GM23338 (cell line): ENCODE results near the gene MAN2B2. TPM values are rescaled to one million over a fixed set of nuclear protein-coding genes. Genes with fewer than 3 reads are reported as not detected.

Experiments
- ATAC-seq: fragments of 200-7000 bp; cut with Tn5 transposase; 3 replicates; pipeline ENCODE4 v1.9.1; 2020
- DNase-seq: peaks from one replicate; pipeline ENCODE4 v3.0.0-alpha.2; 2015; ENCODE audit warnings: low spot score
- H2AFZ ChIP-seq: fragments of 200-600 bp; sonication (generic); 2 replicates; pipeline ENCODE4 v1.8.0; 2016; ENCODE audit warnings: antibody characterized with exemption, mild to moderate bottlenecking, moderate library complexity
- H3F3A ChIP-seq: fragments of 200-600 bp; sonication (generic); replicated peaks from 2 replicates; pipeline ENCODE4 v1.8.0; 2017; ENCODE audit warnings: antibody characterized with exemption, mixed run types, low read depth
- H3K27ac ChIP-seq: fragments of 200-600 bp; sonication (generic); 2 replicates; pipeline ENCODE4 v1.6.1; 2016; ENCODE audit warnings: low read depth
- H3K27me3 ChIP-seq: fragments of 200-600 bp; sonication (generic); 2 replicates; pipeline ENCODE4 v1.8.0; 2016; ENCODE audit warnings: mild to moderate bottlenecking, mixed run types, moderate library complexity; ENCODE audit not compliant: insufficient read depth
- H3K36me3 ChIP-seq: fragments of 200-600 bp; sonication (generic); 2 replicates; pipeline ENCODE4 v1.8.0; 2016; ENCODE audit warnings: mild to moderate bottlenecking; ENCODE audit not compliant: insufficient read depth
- H3K4me1 ChIP-seq: fragments of 200-600 bp; sonication (generic); 2 replicates; pipeline ENCODE4 v1.8.0; 2016; ENCODE audit warnings: mild to moderate bottlenecking, moderate library complexity; ENCODE audit not compliant: insufficient read depth
- H3K4me2 ChIP-seq: fragments of 200-600 bp; sonication (generic); 2 replicates; pipeline ENCODE4 v1.7.1; 2017; ENCODE audit warnings: mixed run types
- H3K4me3 ChIP-seq: fragments of 200-600 bp; sonication (generic); 2 replicates; pipeline ENCODE4 v1.6.1; 2016; ENCODE audit warnings: mixed run types
- H3K79me2 ChIP-seq: fragments of 200-600 bp; sonication (generic); replicated peaks from 2 replicates; pipeline ENCODE4 v1.8.0; 2017; ENCODE audit warnings: mild to moderate bottlenecking; ENCODE audit not compliant: insufficient read depth
- H3K9me2 ChIP-seq: fragments of 200-600 bp; sonication (generic); 2 replicates; pipeline ENCODE4 v1.8.0; 2017; ENCODE audit not compliant: insufficient read depth
- H4K20me1 ChIP-seq: fragments of 200-600 bp; sonication (generic); replicated peaks from 2 replicates; pipeline ENCODE4 v1.8.0; 2017; ENCODE audit warnings: mild to moderate bottlenecking; ENCODE audit not compliant: insufficient read depth
- H3K27ac Mint-ChIP-seq: 2 replicates; pipeline ENCODE4 v1.8.0; 2020; ENCODE audit warnings: inconsistent platforms, mild to moderate bottlenecking, moderate library complexity, mixed read lengths
- H3K27me3 Mint-ChIP-seq: 3 replicates; pipeline ENCODE4 v1.8.0; 2022; ENCODE audit warnings: low read depth, mild to moderate bottlenecking, moderate library complexity, mixed read lengths, inconsistent platforms; ENCODE audit not compliant: insufficient read depth, poor library complexity
- H3K36me3 Mint-ChIP-seq: 3 replicates; pipeline ENCODE4 v1.8.0; 2021; ENCODE audit warnings: low read depth, mild to moderate bottlenecking, inconsistent platforms, moderate library complexity, mixed read lengths
- H3K4me1 Mint-ChIP-seq: 3 replicates; pipeline ENCODE4 v1.8.0; 2020; ENCODE audit warnings: mild to moderate bottlenecking, inconsistent platforms, mixed read lengths
- H3K4me3 Mint-ChIP-seq: 3 replicates; pipeline ENCODE4 v1.8.0; 2021; ENCODE audit warnings: moderate library complexity, mild to moderate bottlenecking, inconsistent platforms, mixed read lengths
- H3K9me3 Mint-ChIP-seq: 3 replicates; pipeline ENCODE4 v1.8.0; 2020; ENCODE audit warnings: moderate library complexity, mild to moderate bottlenecking, inconsistent platforms, mixed read lengths
- CREB1 ChIP-seq: fragments of 250-450 bp; sonication (Bioruptor Pico); IDR thresholded peaks from 2 replicates; pipeline ENCODE4 v1.5.0; 2020; ENCODE audit warnings: low read depth, mild to moderate bottlenecking, moderate library complexity
- EZH2 ChIP-seq: fragments of 200-600 bp; sonication (generic); IDR thresholded peaks from one replicate; pipeline ENCODE4 v1.8.0; 2017; ENCODE audit warnings: antibody characterized with exemption, mild to moderate bottlenecking, low read depth; ENCODE audit not compliant: unreplicated experiment
- EZH2phosphoT487 ChIP-seq: fragments of 200-600 bp; sonication (generic); IDR thresholded peaks from one replicate; pipeline ENCODE4 v1.8.1; 2018; ENCODE audit warnings: antibody characterized with exemption; ENCODE audit not compliant: unreplicated experiment
- JUNB ChIP-seq: IDR thresholded peaks from one replicate; pipeline ENCODE4 v1.6.1; 2016; ENCODE audit warnings: antibody characterized with exemption; ENCODE audit not compliant: unreplicated experiment
- NANOG ChIP-seq: IDR thresholded peaks from 2 replicates; pipeline ENCODE4 v1.6.1; 2016; ENCODE audit warnings: antibody characterized with exemption, borderline replicate concordance
- POLR2AphosphoS5 ChIP-seq: IDR thresholded peaks from 2 replicates; pipeline ENCODE4 v1.6.1; 2016; ENCODE audit warnings: antibody characterized with exemption, low read depth
- STAT1 ChIP-seq: IDR thresholded peaks from one replicate; pipeline ENCODE4 v1.6.1; 2016; ENCODE audit warnings: antibody characterized with exemption; ENCODE audit not compliant: unreplicated experiment
- ZNF114 ChIP-seq: fragments of 250-450 bp; sonication (Bioruptor Pico); IDR thresholded peaks from 2 replicates; pipeline ENCODE4 v1.5.0; 2020; ENCODE audit warnings: mild to moderate bottlenecking, moderate library complexity
- ZNF331 ChIP-seq: fragments of 250-450 bp; sonication (Bioruptor Pico); IDR thresholded peaks from 2 replicates; pipeline ENCODE4 v1.5.0; 2020; ENCODE audit warnings: low read depth, mild to moderate bottlenecking, moderate library complexity
- polyA plus RNA-seq: library from polyadenylated mRNA; unstranded; fragments of >200 nt; fragmentation: Nextera tagmentation; extraction: Ambion mirVana; gene quantifications from 2 replicates; pipeline ENCODE4 v1.2.1, GENCODE V29; 2016
- total RNA-seq: library from RNA; depleted of rRNA; stranded (reverse); fragments of >200 nt; shearing (Covaris generic); gene quantifications from 2 replicates; pipeline ENCODE4 v1.2.3, GENCODE V29; 2014
- TF ChIP-seq, protein P1 (sequence below): IDR thresholded peaks from 2 replicates; pipeline ENCODE4 v1.6.1; 2016; ENCODE audit warnings: antibody characterized with exemption
- TF ChIP-seq, protein P2 (sequence below): IDR thresholded peaks from one replicate; pipeline ENCODE4 v1.6.1; 2018; ENCODE audit warnings: antibody characterized with exemption; ENCODE audit not compliant: unreplicated experiment
- TF ChIP-seq, protein P3 (sequence below), 2 experiments: fragments of 200-600 bp in 1 of 2; sonication (generic) in 1 of 2; conservative IDR thresholded peaks; 2 replicates each; pipeline versions ENCODE4 v1.5.1 to v1.6.1; 2016 to 2017; ENCODE audit warnings: antibody characterized with exemption in 2 of 2, low read depth in 2 of 2, mild to moderate bottlenecking in 2 of 2, moderate library complexity in 1 of 2
- TF ChIP-seq, protein P4 (sequence below): fragments of 250-450 bp; sonication (Bioruptor Pico); IDR thresholded peaks from 2 replicates; pipeline ENCODE4 v1.5.0; 2020; ENCODE audit warnings: mild to moderate bottlenecking, moderate library complexity

The MAN2B2 gene
- total and polyA plus RNA-seq, 2 experiments from 2014 or later = 1.6 to 6.9 TPM

DNA sequence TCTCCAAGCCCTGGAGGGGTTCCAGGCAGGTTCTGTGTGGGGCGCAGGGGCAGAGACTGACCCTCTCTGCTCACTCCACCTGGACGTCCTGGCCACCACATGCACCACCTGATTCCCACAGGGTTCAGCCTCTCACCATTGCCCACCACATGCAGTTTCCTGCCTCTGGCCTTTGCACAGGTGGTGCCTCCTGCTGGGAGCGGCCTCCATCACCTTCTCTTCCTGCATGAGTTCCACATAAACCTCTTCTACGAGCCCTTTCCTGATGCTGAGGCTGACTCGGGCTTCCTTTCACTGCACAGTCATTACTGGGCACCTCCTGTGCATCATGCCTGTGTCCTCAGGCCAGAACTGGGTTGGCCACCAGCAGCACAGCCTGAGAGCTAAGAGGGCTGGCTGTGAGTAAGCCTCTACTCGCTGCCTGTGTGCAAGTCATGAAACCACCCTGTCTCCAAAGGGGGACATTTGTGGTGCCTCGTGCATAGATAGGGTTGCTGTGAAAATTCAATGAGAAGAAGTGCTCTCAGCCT is 19.9 kb downstream of the MAN2B2 start:
- TF ChIP-seq ZNF114 (no peak), EZH2 (no peak), JUNB (no peak), EZH2phosphoT487 (no peak), STAT1 (no peak), NANOG (no peak), CREB1 (CRISPR knock-in tag) (no peak), ZNF331 (no peak), POLR2AphosphoS5 (no peak)
- TF ChIP-seq, protein P1, sequence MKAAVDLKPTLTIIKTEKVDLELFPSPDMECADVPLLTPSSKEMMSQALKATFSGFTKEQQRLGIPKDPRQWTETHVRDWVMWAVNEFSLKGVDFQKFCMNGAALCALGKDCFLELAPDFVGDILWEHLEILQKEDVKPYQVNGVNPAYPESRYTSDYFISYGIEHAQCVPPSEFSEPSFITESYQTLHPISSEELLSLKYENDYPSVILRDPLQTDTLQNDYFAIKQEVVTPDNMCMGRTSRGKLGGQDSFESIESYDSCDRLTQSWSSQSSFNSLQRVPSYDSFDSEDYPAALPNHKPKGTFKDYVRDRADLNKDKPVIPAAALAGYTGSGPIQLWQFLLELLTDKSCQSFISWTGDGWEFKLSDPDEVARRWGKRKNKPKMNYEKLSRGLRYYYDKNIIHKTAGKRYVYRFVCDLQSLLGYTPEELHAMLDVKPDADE = no peak
- TF ChIP-seq, protein P2, sequence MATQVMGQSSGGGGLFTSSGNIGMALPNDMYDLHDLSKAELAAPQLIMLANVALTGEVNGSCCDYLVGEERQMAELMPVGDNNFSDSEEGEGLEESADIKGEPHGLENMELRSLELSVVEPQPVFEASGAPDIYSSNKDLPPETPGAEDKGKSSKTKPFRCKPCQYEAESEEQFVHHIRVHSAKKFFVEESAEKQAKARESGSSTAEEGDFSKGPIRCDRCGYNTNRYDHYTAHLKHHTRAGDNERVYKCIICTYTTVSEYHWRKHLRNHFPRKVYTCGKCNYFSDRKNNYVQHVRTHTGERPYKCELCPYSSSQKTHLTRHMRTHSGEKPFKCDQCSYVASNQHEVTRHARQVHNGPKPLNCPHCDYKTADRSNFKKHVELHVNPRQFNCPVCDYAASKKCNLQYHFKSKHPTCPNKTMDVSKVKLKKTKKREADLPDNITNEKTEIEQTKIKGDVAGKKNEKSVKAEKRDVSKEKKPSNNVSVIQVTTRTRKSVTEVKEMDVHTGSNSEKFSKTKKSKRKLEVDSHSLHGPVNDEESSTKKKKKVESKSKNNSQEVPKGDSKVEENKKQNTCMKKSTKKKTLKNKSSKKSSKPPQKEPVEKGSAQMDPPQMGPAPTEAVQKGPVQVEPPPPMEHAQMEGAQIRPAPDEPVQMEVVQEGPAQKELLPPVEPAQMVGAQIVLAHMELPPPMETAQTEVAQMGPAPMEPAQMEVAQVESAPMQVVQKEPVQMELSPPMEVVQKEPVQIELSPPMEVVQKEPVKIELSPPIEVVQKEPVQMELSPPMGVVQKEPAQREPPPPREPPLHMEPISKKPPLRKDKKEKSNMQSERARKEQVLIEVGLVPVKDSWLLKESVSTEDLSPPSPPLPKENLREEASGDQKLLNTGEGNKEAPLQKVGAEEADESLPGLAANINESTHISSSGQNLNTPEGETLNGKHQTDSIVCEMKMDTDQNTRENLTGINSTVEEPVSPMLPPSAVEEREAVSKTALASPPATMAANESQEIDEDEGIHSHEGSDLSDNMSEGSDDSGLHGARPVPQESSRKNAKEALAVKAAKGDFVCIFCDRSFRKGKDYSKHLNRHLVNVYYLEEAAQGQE = no peak
- TF ChIP-seq, protein P3, sequence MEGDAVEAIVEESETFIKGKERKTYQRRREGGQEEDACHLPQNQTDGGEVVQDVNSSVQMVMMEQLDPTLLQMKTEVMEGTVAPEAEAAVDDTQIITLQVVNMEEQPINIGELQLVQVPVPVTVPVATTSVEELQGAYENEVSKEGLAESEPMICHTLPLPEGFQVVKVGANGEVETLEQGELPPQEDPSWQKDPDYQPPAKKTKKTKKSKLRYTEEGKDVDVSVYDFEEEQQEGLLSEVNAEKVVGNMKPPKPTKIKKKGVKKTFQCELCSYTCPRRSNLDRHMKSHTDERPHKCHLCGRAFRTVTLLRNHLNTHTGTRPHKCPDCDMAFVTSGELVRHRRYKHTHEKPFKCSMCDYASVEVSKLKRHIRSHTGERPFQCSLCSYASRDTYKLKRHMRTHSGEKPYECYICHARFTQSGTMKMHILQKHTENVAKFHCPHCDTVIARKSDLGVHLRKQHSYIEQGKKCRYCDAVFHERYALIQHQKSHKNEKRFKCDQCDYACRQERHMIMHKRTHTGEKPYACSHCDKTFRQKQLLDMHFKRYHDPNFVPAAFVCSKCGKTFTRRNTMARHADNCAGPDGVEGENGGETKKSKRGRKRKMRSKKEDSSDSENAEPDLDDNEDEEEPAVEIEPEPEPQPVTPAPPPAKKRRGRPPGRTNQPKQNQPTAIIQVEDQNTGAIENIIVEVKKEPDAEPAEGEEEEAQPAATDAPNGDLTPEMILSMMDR (conservative IDR thresholded peaks at IDR 0.05; ENCODE audit: low read depth in 2 of 2) = no peak
- TF ChIP-seq, protein P4, sequence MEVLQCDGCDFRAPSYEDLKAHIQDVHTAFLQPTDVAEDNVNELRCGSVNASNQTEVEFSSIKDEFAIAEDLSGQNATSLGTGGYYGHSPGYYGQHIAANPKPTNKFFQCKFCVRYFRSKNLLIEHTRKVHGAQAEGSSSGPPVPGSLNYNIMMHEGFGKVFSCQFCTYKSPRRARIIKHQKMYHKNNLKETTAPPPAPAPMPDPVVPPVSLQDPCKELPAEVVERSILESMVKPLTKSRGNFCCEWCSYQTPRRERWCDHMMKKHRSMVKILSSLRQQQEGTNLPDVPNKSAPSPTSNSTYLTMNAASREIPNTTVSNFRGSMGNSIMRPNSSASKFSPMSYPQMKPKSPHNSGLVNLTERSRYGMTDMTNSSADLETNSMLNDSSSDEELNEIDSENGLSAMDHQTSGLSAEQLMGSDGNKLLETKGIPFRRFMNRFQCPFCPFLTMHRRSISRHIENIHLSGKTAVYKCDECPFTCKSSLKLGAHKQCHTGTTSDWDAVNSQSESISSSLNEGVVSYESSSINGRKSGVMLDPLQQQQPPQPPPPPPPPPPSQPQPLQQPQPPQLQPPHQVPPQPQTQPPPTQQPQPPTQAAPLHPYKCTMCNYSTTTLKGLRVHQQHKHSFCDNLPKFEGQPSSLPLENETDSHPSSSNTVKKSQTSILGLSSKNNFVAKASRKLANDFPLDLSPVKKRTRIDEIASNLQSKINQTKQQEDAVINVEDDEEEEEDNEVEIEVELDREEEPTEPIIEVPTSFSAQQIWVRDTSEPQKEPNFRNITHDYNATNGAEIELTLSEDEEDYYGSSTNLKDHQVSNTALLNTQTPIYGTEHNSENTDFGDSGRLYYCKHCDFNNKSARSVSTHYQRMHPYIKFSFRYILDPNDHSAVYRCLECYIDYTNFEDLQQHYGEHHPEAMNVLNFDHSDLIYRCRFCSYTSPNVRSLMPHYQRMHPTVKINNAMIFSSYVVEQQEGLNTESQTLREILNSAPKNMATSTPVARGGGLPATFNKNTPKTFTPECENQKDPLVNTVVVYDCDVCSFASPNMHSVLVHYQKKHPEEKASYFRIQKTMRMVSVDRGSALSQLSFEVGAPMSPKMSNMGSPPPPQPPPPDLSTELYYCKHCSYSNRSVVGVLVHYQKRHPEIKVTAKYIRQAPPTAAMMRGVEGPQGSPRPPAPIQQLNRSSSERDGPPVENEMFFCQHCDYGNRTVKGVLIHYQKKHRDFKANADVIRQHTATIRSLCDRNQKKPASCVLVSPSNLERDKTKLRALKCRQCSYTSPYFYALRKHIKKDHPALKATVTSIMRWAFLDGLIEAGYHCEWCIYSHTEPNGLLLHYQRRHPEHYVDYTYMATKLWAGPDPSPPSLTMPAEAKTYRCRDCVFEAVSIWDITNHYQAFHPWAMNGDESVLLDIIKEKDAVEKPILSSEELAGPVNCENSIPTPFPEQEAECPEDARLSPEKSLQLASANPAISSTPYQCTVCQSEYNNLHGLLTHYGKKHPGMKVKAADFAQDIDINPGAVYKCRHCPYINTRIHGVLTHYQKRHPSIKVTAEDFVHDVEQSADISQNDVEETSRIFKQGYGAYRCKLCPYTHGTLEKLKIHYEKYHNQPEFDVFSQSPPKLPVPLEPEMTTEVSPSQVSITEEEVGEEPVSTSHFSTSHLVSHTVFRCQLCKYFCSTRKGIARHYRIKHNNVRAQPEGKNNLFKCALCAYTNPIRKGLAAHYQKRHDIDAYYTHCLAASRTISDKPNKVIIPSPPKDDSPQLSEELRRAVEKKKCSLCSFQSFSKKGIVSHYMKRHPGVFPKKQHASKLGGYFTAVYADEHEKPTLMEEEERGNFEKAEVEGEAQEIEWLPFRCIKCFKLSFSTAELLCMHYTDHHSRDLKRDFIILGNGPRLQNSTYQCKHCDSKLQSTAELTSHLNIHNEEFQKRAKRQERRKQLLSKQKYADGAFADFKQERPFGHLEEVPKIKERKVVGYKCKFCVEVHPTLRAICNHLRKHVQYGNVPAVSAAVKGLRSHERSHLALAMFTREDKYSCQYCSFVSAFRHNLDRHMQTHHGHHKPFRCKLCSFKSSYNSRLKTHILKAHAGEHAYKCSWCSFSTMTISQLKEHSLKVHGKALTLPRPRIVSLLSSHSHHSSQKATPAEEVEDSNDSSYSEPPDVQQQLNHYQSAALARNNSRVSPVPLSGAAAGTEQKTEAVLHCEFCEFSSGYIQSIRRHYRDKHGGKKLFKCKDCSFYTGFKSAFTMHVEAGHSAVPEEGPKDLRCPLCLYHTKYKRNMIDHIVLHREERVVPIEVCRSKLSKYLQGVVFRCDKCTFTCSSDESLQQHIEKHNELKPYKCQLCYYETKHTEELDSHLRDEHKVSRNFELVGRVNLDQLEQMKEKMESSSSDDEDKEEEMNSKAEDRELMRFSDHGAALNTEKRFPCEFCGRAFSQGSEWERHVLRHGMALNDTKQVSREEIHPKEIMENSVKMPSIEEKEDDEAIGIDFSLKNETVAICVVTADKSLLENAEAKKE (CRISPR knock-in tag) = no peak
- Histone ChIP-seq H3K27ac (no peak overlapping the region), H3K4me2 (no peak overlapping the region), H3K4me1 (no peaks in the 10 kb centered on the region), H3K27me3 (no peaks in the 10 kb centered on the region), H2AFZ (no peak overlapping the region), H3K4me3 (no peak overlapping the region), H3K79me2 (no peaks in the 10 kb centered on the region), H3K36me3 (no peaks in the 10 kb centered on the region), H3K9me2 (no peaks in the 10 kb centered on the region), H3F3A (no peaks in the 10 kb centered on the region), H4K20me1 (no peaks in the 10 kb centered on the region)
- ATAC-seq (no peak), DNase-seq (no peak)
- no peak overlapping the region for H3K27ac Mint-ChIP-seq
- no peaks in the 10 kb centered on the region for H3K36me3 Mint-ChIP-seq
- H3K4me3 Mint-ChIP-seq = no peak overlapping the region
- no peaks in the 10 kb centered on the region for H3K4me1 Mint-ChIP-seq
- no peaks in the 10 kb centered on the region; the same call in 2 of the 3 replicates for H3K9me3 Mint-ChIP-seq
- peaks cover 9% of the 10 kb centered on the region for H3K27me3 Mint-ChIP-seq
